ENCODE data around the gene KCNJ2. TPM values are rescaled to one million over a fixed set of nuclear protein-coding genes. Genes with fewer than 3 reads are reported as not detected.

Gene KCNJ2
- total RNA-seq, 1 experiment from 2014 or later, result 0.36 TPM

- Histone ChIP-seq H3K4me3 (ENCODE audit: low read length) (no peak overlapping the region), H3K79me2 (ENCODE audit: low read length) (no peaks in the 10 kb centered on the region), H2AFZ (ENCODE audit: low read length) (no peak overlapping the region), H3K27ac (ENCODE audit: low read length) (no peak overlapping the region), H3K9ac (ENCODE audit: low read length) (no peak overlapping the region), H4K20me1 (ENCODE audit: low read length) (no peaks in the 10 kb centered on the region), H3K9me2 (replicated peaks; ENCODE audit: low read length) (no peaks in the 10 kb centered on the region), H3K4me1 (ENCODE audit: insufficient read depth, low read length) (peaks cover 16% of the 10 kb centered on the region), H3K9me3 (ENCODE audit: low read length) (no peaks in the 10 kb centered on the region), H3F3A (ENCODE audit: low read length, unreplicated experiment) (no peaks in the 10 kb centered on the region), H3K27me3 (ENCODE audit: low read length) (no peaks in the 10 kb centered on the region), H3K4me2 (ENCODE audit: low read length) (no peak overlapping the region), H3K36me3 (ENCODE audit: low read depth, low read length) (no peaks in the 10 kb centered on the region)
- no TSS peak for BruUV-seq (replicated peaks)
- ChIA-PET POLR2A (ENCODE audit: unreplicated experiment) (no interaction called here), CTCF (no interaction called here)
- DNase-seq (no peak), ATAC-seq (no peak)
- TF ChIP-seq CTCF (conservative IDR thresholded peaks at IDR 0.05; ENCODE audit: low read depth, low read length) (no peak), EZH2phosphoT487 (IDR thresholded peaks at IDR 0.05; ENCODE audit: borderline replicate concordance, low read length) (no peak), EZH2 (IDR thresholded peaks at IDR 0.05; ENCODE audit: low read length, unreplicated experiment) (no peak)
- intact Hi-C loops (cut with micrococcal nuclease), result loop anchor here (5.0 kb wide), 3 partner anchors 107 to 372 kb away; no protein-coding TSS in a partner anchor
Measured at GRCh38 chr17:70134777-70135176, 34.6 kb upstream of the KCNJ2 start.

DNA sequence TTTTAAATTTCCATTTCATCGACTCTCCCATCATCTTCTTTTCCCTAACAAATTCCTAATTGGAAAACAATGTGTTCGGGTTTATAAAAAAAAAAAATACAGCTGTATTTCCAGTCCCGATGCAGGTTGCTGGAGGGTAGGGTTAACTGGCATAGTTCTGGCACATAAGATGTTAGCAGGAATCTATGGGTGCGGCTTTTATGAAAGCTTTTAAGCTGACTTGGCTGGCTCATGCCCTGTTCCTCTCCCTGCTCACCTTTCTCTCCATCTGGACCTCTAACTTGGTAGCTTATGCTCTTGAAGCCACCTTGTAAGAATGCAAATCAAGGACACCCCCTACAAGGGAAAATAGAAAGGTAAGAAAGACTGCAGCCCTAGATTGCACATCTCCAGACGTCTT, 33.2 kb upstream of the KCNJ2 start:
- TF ChIP-seq CTCF (conservative IDR thresholded peaks at IDR 0.05; ENCODE audit: low read depth, low read length) (no peak), EZH2 (IDR thresholded peaks at IDR 0.05; ENCODE audit: low read length, unreplicated experiment) (no peak), EZH2phosphoT487 (IDR thresholded peaks at IDR 0.05; ENCODE audit: borderline replicate concordance, low read length) (no peak)
- Histone ChIP-seq H3F3A (ENCODE audit: low read length, unreplicated experiment) (no peaks in the 10 kb centered on the region), H3K4me2 (ENCODE audit: low read length) (no peak overlapping the region), H3K27me3 (ENCODE audit: low read length) (no peaks in the 10 kb centered on the region), H3K9ac (ENCODE audit: low read length) (no peak overlapping the region), H3K36me3 (ENCODE audit: low read depth, low read length) (no peaks in the 10 kb centered on the region), H3K9me3 (ENCODE audit: low read length) (no peaks in the 10 kb centered on the region), H3K4me1 (ENCODE audit: insufficient read depth, low read length) (peaks cover 16% of the 10 kb centered on the region), H4K20me1 (ENCODE audit: low read length) (no peaks in the 10 kb centered on the region), H2AFZ (ENCODE audit: low read length) (no peak overlapping the region), H3K9me2 (replicated peaks; ENCODE audit: low read length) (no peaks in the 10 kb centered on the region), H3K79me2 (ENCODE audit: low read length) (no peaks in the 10 kb centered on the region), H3K4me3 (ENCODE audit: low read length) (no peak overlapping the region), H3K27ac (ENCODE audit: low read length) (no peak overlapping the region)
- ChIA-PET CTCF (interaction anchor here (0.6 to 0.7 kb wide), 2 partner anchors 13 to 596 kb away, joined by 3 to 4 read pairs; no protein-coding TSS in a partner anchor), POLR2A (ENCODE audit: unreplicated experiment) (interaction anchor here (0.6 kb wide), 2 partner anchors 135 to 169 kb away, joined by 3 to 4 read pairs; no protein-coding TSS in a partner anchor)
- no TSS peak for BruUV-seq (replicated peaks)
- DNase-seq (peak; percentile 17), ATAC-seq (peak; percentile 37)
- intact Hi-C loops (cut with micrococcal nuclease), result loop anchor here (2.0 to 5.0 kb wide), 4 partner anchors 109 to 374 kb away; no protein-coding TSS in a partner anchor

GRCh38 chr17:70137451-70138230, 31.7 kb upstream of the KCNJ2 start:
- ChIA-PET POLR2A (ENCODE audit: unreplicated experiment) (interaction anchor here (0.5 kb wide), 1 partner anchor 165 kb away, joined by 3 read pairs; no protein-coding TSS in a partner anchor), CTCF (no interaction called here)
- Histone ChIP-seq H3K9ac (ENCODE audit: low read length) (peak overlapping the region; percentile 44), H4K20me1 (ENCODE audit: low read length) (no peaks in the 10 kb centered on the region), H2AFZ (ENCODE audit: low read length) (peak overlapping the region; percentile 90), H3K4me2 (ENCODE audit: low read length) (peak overlapping the region; percentile 88), H3K4me1 (ENCODE audit: insufficient read depth, low read length) (peaks cover 16% of the 10 kb centered on the region), H3K27me3 (ENCODE audit: low read length) (no peaks in the 10 kb centered on the region), H3K36me3 (ENCODE audit: low read depth, low read length) (no peaks in the 10 kb centered on the region), H3K9me2 (replicated peaks; ENCODE audit: low read length) (no peaks in the 10 kb centered on the region), H3K9me3 (ENCODE audit: low read length) (no peaks in the 10 kb centered on the region), H3F3A (ENCODE audit: low read length, unreplicated experiment) (no peaks in the 10 kb centered on the region), H3K27ac (ENCODE audit: low read length) (peak overlapping the region; percentile 22; the same call in 1 of the 2 replicates), H3K4me3 (ENCODE audit: low read length) (peak overlapping the region; percentile 67), H3K79me2 (ENCODE audit: low read length) (no peaks in the 10 kb centered on the region)
- no TSS peak for BruUV-seq (replicated peaks)
- ATAC-seq (peak; percentile 96), DNase-seq (peak; percentile 89)
- intact Hi-C loops (cut with micrococcal nuclease), result loop anchor here (2.0 to 5.0 kb wide), 4 partner anchors 110 to 375 kb away; no protein-coding TSS in a partner anchor
- no peak for TF ChIP-seq CTCF (conservative IDR thresholded peaks at IDR 0.05; ENCODE audit: low read depth, low read length)
- TF ChIP-seq EZH2phosphoT487 (IDR thresholded peaks at IDR 0.05; ENCODE audit: borderline replicate concordance, low read length), result no peak
- no peak for TF ChIP-seq EZH2 (IDR thresholded peaks at IDR 0.05; ENCODE audit: low read length, unreplicated experiment)

All from PC-3 (cell line).